GM23338 (cell line): ENCODE results near the gene CERS3. TPM values are rescaled to one million over a fixed set of nuclear protein-coding genes. Genes with fewer than 3 reads are reported as not detected.

Source experiments
- ATAC-seq: fragments of 200-7000 bp; cut with Tn5 transposase; 3 replicates; pipeline ENCODE4 v1.9.1; 2020
- DNase-seq: peaks from one replicate; pipeline ENCODE4 v3.0.0-alpha.2; 2015; ENCODE audit warnings: low spot score
- H2AFZ ChIP-seq: fragments of 200-600 bp; sonication (generic); 2 replicates; pipeline ENCODE4 v1.8.0; 2016; ENCODE audit warnings: antibody characterized with exemption, mild to moderate bottlenecking, moderate library complexity
- H3F3A ChIP-seq: fragments of 200-600 bp; sonication (generic); replicated peaks from 2 replicates; pipeline ENCODE4 v1.8.0; 2017; ENCODE audit warnings: antibody characterized with exemption, mixed run types, low read depth
- H3K27ac ChIP-seq: fragments of 200-600 bp; sonication (generic); 2 replicates; pipeline ENCODE4 v1.6.1; 2016; ENCODE audit warnings: low read depth
- H3K27me3 ChIP-seq: fragments of 200-600 bp; sonication (generic); 2 replicates; pipeline ENCODE4 v1.8.0; 2016; ENCODE audit warnings: mild to moderate bottlenecking, mixed run types, moderate library complexity; ENCODE audit not compliant: insufficient read depth
- H3K36me3 ChIP-seq: fragments of 200-600 bp; sonication (generic); 2 replicates; pipeline ENCODE4 v1.8.0; 2016; ENCODE audit warnings: mild to moderate bottlenecking; ENCODE audit not compliant: insufficient read depth
- H3K4me1 ChIP-seq: fragments of 200-600 bp; sonication (generic); 2 replicates; pipeline ENCODE4 v1.8.0; 2016; ENCODE audit warnings: mild to moderate bottlenecking, moderate library complexity; ENCODE audit not compliant: insufficient read depth
- H3K4me2 ChIP-seq: fragments of 200-600 bp; sonication (generic); 2 replicates; pipeline ENCODE4 v1.7.1; 2017; ENCODE audit warnings: mixed run types
- H3K4me3 ChIP-seq: fragments of 200-600 bp; sonication (generic); 2 replicates; pipeline ENCODE4 v1.6.1; 2016; ENCODE audit warnings: mixed run types
- H3K79me2 ChIP-seq: fragments of 200-600 bp; sonication (generic); replicated peaks from 2 replicates; pipeline ENCODE4 v1.8.0; 2017; ENCODE audit warnings: mild to moderate bottlenecking; ENCODE audit not compliant: insufficient read depth
- H3K9me2 ChIP-seq: fragments of 200-600 bp; sonication (generic); 2 replicates; pipeline ENCODE4 v1.8.0; 2017; ENCODE audit not compliant: insufficient read depth
- H4K20me1 ChIP-seq: fragments of 200-600 bp; sonication (generic); replicated peaks from 2 replicates; pipeline ENCODE4 v1.8.0; 2017; ENCODE audit warnings: mild to moderate bottlenecking; ENCODE audit not compliant: insufficient read depth
- H3K27ac Mint-ChIP-seq: 2 replicates; pipeline ENCODE4 v1.8.0; 2020; ENCODE audit warnings: inconsistent platforms, mild to moderate bottlenecking, moderate library complexity, mixed read lengths
- H3K27me3 Mint-ChIP-seq: 3 replicates; pipeline ENCODE4 v1.8.0; 2022; ENCODE audit warnings: low read depth, mild to moderate bottlenecking, moderate library complexity, mixed read lengths, inconsistent platforms; ENCODE audit not compliant: insufficient read depth, poor library complexity
- H3K36me3 Mint-ChIP-seq: 3 replicates; pipeline ENCODE4 v1.8.0; 2021; ENCODE audit warnings: low read depth, mild to moderate bottlenecking, inconsistent platforms, moderate library complexity, mixed read lengths
- H3K4me1 Mint-ChIP-seq: 3 replicates; pipeline ENCODE4 v1.8.0; 2020; ENCODE audit warnings: mild to moderate bottlenecking, inconsistent platforms, mixed read lengths
- H3K4me3 Mint-ChIP-seq: 3 replicates; pipeline ENCODE4 v1.8.0; 2021; ENCODE audit warnings: moderate library complexity, mild to moderate bottlenecking, inconsistent platforms, mixed read lengths
- H3K9me3 Mint-ChIP-seq: 3 replicates; pipeline ENCODE4 v1.8.0; 2020; ENCODE audit warnings: moderate library complexity, mild to moderate bottlenecking, inconsistent platforms, mixed read lengths
- CTCF ChIP-seq, 2 experiments: fragments of 200-600 bp in 1 of 2; sonication (generic) in 1 of 2; conservative IDR thresholded peaks; 2 replicates each; pipeline versions ENCODE4 v1.5.1 to v1.6.1; 2016 to 2017; ENCODE audit warnings: antibody characterized with exemption in 2 of 2, low read depth in 2 of 2, mild to moderate bottlenecking in 2 of 2, moderate library complexity in 1 of 2
- ETS1 ChIP-seq: IDR thresholded peaks from 2 replicates; pipeline ENCODE4 v1.6.1; 2016; ENCODE audit warnings: antibody characterized with exemption
- EZH2 ChIP-seq: fragments of 200-600 bp; sonication (generic); IDR thresholded peaks from one replicate; pipeline ENCODE4 v1.8.0; 2017; ENCODE audit warnings: antibody characterized with exemption, mild to moderate bottlenecking, low read depth; ENCODE audit not compliant: unreplicated experiment
- EZH2phosphoT487 ChIP-seq: fragments of 200-600 bp; sonication (generic); IDR thresholded peaks from one replicate; pipeline ENCODE4 v1.8.1; 2018; ENCODE audit warnings: antibody characterized with exemption; ENCODE audit not compliant: unreplicated experiment
- JUNB ChIP-seq: IDR thresholded peaks from one replicate; pipeline ENCODE4 v1.6.1; 2016; ENCODE audit warnings: antibody characterized with exemption; ENCODE audit not compliant: unreplicated experiment
- REST ChIP-seq: IDR thresholded peaks from one replicate; pipeline ENCODE4 v1.6.1; 2018; ENCODE audit warnings: antibody characterized with exemption; ENCODE audit not compliant: unreplicated experiment
- STAT1 ChIP-seq: IDR thresholded peaks from one replicate; pipeline ENCODE4 v1.6.1; 2016; ENCODE audit warnings: antibody characterized with exemption; ENCODE audit not compliant: unreplicated experiment
- ZNF331 ChIP-seq: fragments of 250-450 bp; sonication (Bioruptor Pico); IDR thresholded peaks from 2 replicates; pipeline ENCODE4 v1.5.0; 2020; ENCODE audit warnings: low read depth, mild to moderate bottlenecking, moderate library complexity
- ZNF462 ChIP-seq: fragments of 250-450 bp; sonication (Bioruptor Pico); IDR thresholded peaks from 2 replicates; pipeline ENCODE4 v1.5.0; 2020; ENCODE audit warnings: mild to moderate bottlenecking, moderate library complexity
- polyA plus RNA-seq: library from polyadenylated mRNA; unstranded; fragments of >200 nt; fragmentation: Nextera tagmentation; extraction: Ambion mirVana; gene quantifications from 2 replicates; pipeline ENCODE4 v1.2.1, GENCODE V29; 2016
- total RNA-seq: library from RNA; depleted of rRNA; stranded (reverse); fragments of >200 nt; shearing (Covaris generic); gene quantifications from 2 replicates; pipeline ENCODE4 v1.2.3, GENCODE V29; 2014

The CERS3 gene
- total and polyA plus RNA-seq, 2 experiments from 2014 or later: 1.8 to 2.2 TPM

- no peaks in the 10 kb centered on the region for H3K79me2 ChIP-seq
- no peaks in the 10 kb centered on the region for H3K27me3 ChIP-seq
- H3K4me1 Mint-ChIP-seq: peaks cover 5% of the 10 kb centered on the region
- H3K36me3 ChIP-seq: no peaks in the 10 kb centered on the region
- no peak for DNase-seq
- H3F3A ChIP-seq: no peaks in the 10 kb centered on the region
- no peaks in the 10 kb centered on the region for H3K4me1 ChIP-seq
- H4K20me1 ChIP-seq: no peaks in the 10 kb centered on the region
- ATAC-seq: no peak
- no peak overlapping the region for H3K27ac ChIP-seq
- H2AFZ ChIP-seq: no peak overlapping the region
- H3K9me2 ChIP-seq: no peaks in the 10 kb centered on the region
- H3K27me3 Mint-ChIP-seq: peaks cover 4% of the 10 kb centered on the region
- H3K4me3 ChIP-seq: no peak overlapping the region
- no peak overlapping the region for H3K4me3 Mint-ChIP-seq
- H3K9me3 Mint-ChIP-seq: no peaks in the 10 kb centered on the region
- no peaks in the 10 kb centered on the region for H3K36me3 Mint-ChIP-seq
- no peak overlapping the region for H3K4me2 ChIP-seq
- H3K27ac Mint-ChIP-seq: no peak overlapping the region
- TF ChIP-seq ZNF462 (CRISPR knock-in tag): no peak
- TF ChIP-seq STAT1: no peak
- no peak for TF ChIP-seq ETS1
- no peak for TF ChIP-seq JUNB
- TF ChIP-seq EZH2: no peak
- no peak for TF ChIP-seq ZNF331
- TF ChIP-seq CTCF (conservative IDR thresholded peaks at IDR 0.05; ENCODE audit: low read depth in 2 of 2): no peak
- TF ChIP-seq EZH2phosphoT487: no peak
- no peak for TF ChIP-seq REST
Observed at GRCh38 chr15:100516643-100517512, 11.9 kb downstream of the CERS3 start.
